GM23248 (cell line): ENCODE measurements around the gene SWAP70. TPM values are rescaled to one million over a fixed set of nuclear protein-coding genes. Genes with fewer than 3 reads are reported as not detected.

Experiments used
- DNase-seq: peaks from one replicate; pipeline ENCODE4 v3.0.0-alpha.2; 2015
- H2AFZ ChIP-seq: fragments of 200-600 bp; sonication (generic); 2 replicates; pipeline ENCODE4 v1.6.1; 2016; ENCODE audit warnings: antibody characterized with exemption
- H3F3A ChIP-seq: fragments of 200-600 bp; sonication (generic); 2 replicates; pipeline ENCODE4 v1.6.1; 2016; ENCODE audit warnings: mild to moderate bottlenecking, antibody characterized with exemption, mixed run types; ENCODE audit not compliant: insufficient read depth
- H3K27ac ChIP-seq: fragments of 200-600 bp; sonication (generic); 2 replicates; pipeline ENCODE4 v1.5.1; 2016; ENCODE audit warnings: mild to moderate bottlenecking
- H3K27me3 ChIP-seq: fragments of 200-600 bp; sonication (generic); replicated peaks from 2 replicates; pipeline ENCODE4 v1.6.1; 2016; ENCODE audit warnings: mild to moderate bottlenecking; ENCODE audit not compliant: insufficient read depth
- H3K36me3 ChIP-seq: fragments of 200-600 bp; sonication (generic); 2 replicates; pipeline ENCODE4 v1.6.1; 2016; ENCODE audit warnings: low read depth, mild to moderate bottlenecking
- H3K4me1 ChIP-seq: fragments of 200-600 bp; sonication (generic); 2 replicates; pipeline ENCODE4 v1.6.1; 2016; ENCODE audit warnings: mild to moderate bottlenecking; ENCODE audit not compliant: insufficient read depth
- H3K4me2 ChIP-seq: fragments of 200-600 bp; sonication (generic); one replicate; pipeline ENCODE4 v1.6.1; 2016; ENCODE audit warnings: mild to moderate bottlenecking; ENCODE audit not compliant: unreplicated experiment
- H3K4me3 ChIP-seq: fragments of 200-600 bp; sonication (generic); 2 replicates; pipeline ENCODE4 v1.5.1; 2016; ENCODE audit warnings: mild to moderate bottlenecking
- H3K79me2 ChIP-seq: fragments of 200-600 bp; sonication (generic); 2 replicates; pipeline ENCODE4 v1.6.1; 2016; ENCODE audit warnings: mild to moderate bottlenecking; ENCODE audit not compliant: insufficient read depth
- H3K9ac ChIP-seq: fragments of 200-600 bp; sonication (generic); 2 replicates; pipeline ENCODE4 v1.6.1; 2016; ENCODE audit warnings: mild to moderate bottlenecking
- H3K9me2 ChIP-seq: fragments of 200-600 bp; sonication (generic); 2 replicates; pipeline ENCODE4 v1.6.1; 2016; ENCODE audit warnings: mixed run types, mild to moderate bottlenecking, moderate library complexity; ENCODE audit not compliant: insufficient read depth
- H3K9me3 ChIP-seq: fragments of 200-600 bp; sonication (generic); one replicate; pipeline ENCODE4 v1.6.1; 2017; ENCODE audit warnings: low read depth
- H4K20me1 ChIP-seq: fragments of 200-600 bp; sonication (generic); 2 replicates; pipeline ENCODE4 v1.6.0; 2016; ENCODE audit not compliant: insufficient read depth
- EZH2 ChIP-seq: fragments of 200-600 bp; sonication (generic); IDR thresholded peaks from 2 replicates; pipeline ENCODE4 v1.6.1; 2018; ENCODE audit warnings: antibody characterized with exemption, mild to moderate bottlenecking; ENCODE audit not compliant: insufficient read depth, poor library complexity, severe bottlenecking
- EZH2phosphoT487 ChIP-seq: fragments of 200-600 bp; sonication (generic); IDR thresholded peaks from 2 replicates; pipeline ENCODE4 v1.6.1; 2018; ENCODE audit warnings: antibody characterized with exemption, moderate library complexity, mild to moderate bottlenecking, low read depth; ENCODE audit not compliant: insufficient read depth
- WGBS, 2 experiments: methylation state at CpG; one replicate each; pipeline ENCODE4 v1.1.6; 2015 to 2017; ENCODE audit warnings: low lambda C conversion rate in 2 of 2, low coverage in 1 of 2; ENCODE audit errors: missing lambda C conversion rate in 2 of 2; 5-methylcytosine and 5-hydroxymethylcytosine counted together
- in situ Hi-C: fragments of 300-500 bp; cut with MboI; formaldehyde crosslinking; loops from 2 replicates; pipeline ENCODE4 v1.15.0; 2020
- polyA plus RNA-seq: library from polyadenylated mRNA; unstranded; fragments of >200 nt; fragmentation: Nextera tagmentation; extraction: Ambion mirVana; gene quantifications from 2 replicates; pipeline ENCODE4 v1.2.1, GENCODE V29; 2016
- total RNA-seq: library from RNA; depleted of rRNA; stranded (reverse); fragments of >200 nt; shearing (Covaris generic); gene quantifications from 2 replicates; pipeline ENCODE4 v1.2.3, GENCODE V29; 2014

Gene SWAP70
- total and polyA plus RNA-seq, 2 experiments from 2014 or later: 46.4 to 73.3 TPM

GRCh38 chr11:9732453-9732852 is 68.6 kb downstream of the SWAP70 start:
- in situ Hi-C loops: no loop called here
- peaks cover 65% of the 10 kb centered on the region for H3K36me3 ChIP-seq
- WGBS, 2 experiments: 87 to 93% methylated on average over 11 of the region's 11 CpGs

GRCh38 chr11:9733212-9733611 is 69.3 kb downstream of the SWAP70 start:
- peaks cover 62% of the 10 kb centered on the region for H3K36me3 ChIP-seq
- in situ Hi-C loops: no loop called here
- WGBS, 2 experiments: 97 to 99% methylated on average over 3 of the region's 3 CpGs

More at GRCh38 chr11:9732453-9732852, 68.6 kb downstream of the SWAP70 start:
- no peak for DNase-seq
- Histone ChIP-seq H3F3A (peaks cover 7% of the 10 kb centered on the region; the same call in 1 of the 2 replicates), H3K9me3 (no peaks in the 10 kb centered on the region), H3K9me2 (no peaks in the 10 kb centered on the region), H2AFZ (no peak overlapping the region), H3K4me3 (no peak overlapping the region), H3K79me2 (peaks cover 68% of the 10 kb centered on the region), H3K4me2 (no peak overlapping the region), H3K27me3 (no peaks in the 10 kb centered on the region), H3K4me1 (no peaks in the 10 kb centered on the region), H3K27ac (no peak overlapping the region), H3K9ac (no peak overlapping the region), H4K20me1 (no peaks in the 10 kb centered on the region)
- TF ChIP-seq EZH2phosphoT487 (no peak), EZH2 (no peak)

GRCh38 chr11:9735236-9735635 is 71.4 kb downstream of the SWAP70 start:
- in situ Hi-C loops: no loop called here
- WGBS, 2 experiments: 95 to 98% methylated on average over 3 of the region's 3 CpGs

More at GRCh38 chr11:9733212-9733611, 69.3 kb downstream of the SWAP70 start:
- Histone ChIP-seq H3K9ac (no peak overlapping the region), H3K4me3 (no peak overlapping the region), H2AFZ (no peak overlapping the region), H3F3A (no peaks in the 10 kb centered on the region), H3K27me3 (no peaks in the 10 kb centered on the region), H3K9me2 (no peaks in the 10 kb centered on the region), H3K9me3 (no peaks in the 10 kb centered on the region), H4K20me1 (no peaks in the 10 kb centered on the region), H3K4me2 (no peak overlapping the region), H3K79me2 (peaks cover 61% of the 10 kb centered on the region), H3K4me1 (no peaks in the 10 kb centered on the region), H3K27ac (no peak overlapping the region)
- DNase-seq: no peak
- TF ChIP-seq EZH2phosphoT487 (no peak), EZH2 (no peak)

GRCh38 chr11:9735919-9736318 is 72.0 kb downstream of the SWAP70 start:
- Histone ChIP-seq H3K79me2 (peaks cover 54% of the 10 kb centered on the region), H3K9me2 (no peaks in the 10 kb centered on the region), H3F3A (no peaks in the 10 kb centered on the region), H4K20me1 (no peaks in the 10 kb centered on the region), H3K4me1 (no peaks in the 10 kb centered on the region), H2AFZ (no peak overlapping the region), H3K9me3 (no peaks in the 10 kb centered on the region), H3K4me3 (no peak overlapping the region), H3K27me3 (no peaks in the 10 kb centered on the region), H3K27ac (no peak overlapping the region), H3K36me3 (peaks cover 62% of the 10 kb centered on the region), H3K4me2 (no peak overlapping the region), H3K9ac (no peak overlapping the region)
- no peak for TF ChIP-seq EZH2phosphoT487
- no peak for TF ChIP-seq EZH2
- DNase-seq: no peak
- WGBS, 2 experiments: 93 to 100% methylated on average over 2 of the region's 2 CpGs
- in situ Hi-C loops: no loop called here

More at GRCh38 chr11:9735236-9735635, 71.4 kb downstream of the SWAP70 start:
- no peaks in the 10 kb centered on the region for H4K20me1 ChIP-seq
- no peak overlapping the region for H3K27ac ChIP-seq
- no peaks in the 10 kb centered on the region for H3K4me1 ChIP-seq
- no peaks in the 10 kb centered on the region for H3K9me3 ChIP-seq
- no peak for DNase-seq
- peaks cover 61% of the 10 kb centered on the region for H3K79me2 ChIP-seq
- H3K4me2 ChIP-seq: no peak overlapping the region
- H3K36me3 ChIP-seq: peaks cover 61% of the 10 kb centered on the region
- H2AFZ ChIP-seq: no peak overlapping the region
- H3K4me3 ChIP-seq: no peak overlapping the region
- no peaks in the 10 kb centered on the region for H3F3A ChIP-seq
- H3K9ac ChIP-seq: no peak overlapping the region
- H3K9me2 ChIP-seq: no peaks in the 10 kb centered on the region
- TF ChIP-seq EZH2phosphoT487: no peak
- no peak for TF ChIP-seq EZH2
- no peaks in the 10 kb centered on the region for H3K27me3 ChIP-seq

DNA sequence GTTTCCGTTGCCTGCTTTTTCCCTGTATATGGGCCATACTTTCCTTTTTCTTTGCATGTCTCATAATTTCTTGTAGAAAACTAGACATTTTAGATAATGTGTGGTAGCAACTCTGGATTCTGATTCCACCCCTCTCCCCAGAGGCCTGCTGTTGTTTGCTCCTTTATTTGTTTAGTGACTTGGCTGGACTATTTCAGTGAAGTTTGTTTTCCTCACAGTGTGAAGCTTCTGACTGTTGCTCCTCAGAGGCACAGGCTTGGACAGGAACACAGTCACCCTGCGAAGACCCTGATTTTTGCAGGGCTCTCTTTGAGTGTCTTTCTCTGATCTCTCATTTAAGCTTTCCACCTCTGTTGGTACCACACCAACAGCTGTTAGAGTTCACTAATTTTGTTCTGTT is 72.5 kb downstream of the SWAP70 start:
- H3K36me3 ChIP-seq: peaks cover 64% of the 10 kb centered on the region
- WGBS, 2 experiments: 83 to 91% methylated on average over 2 of the region's 2 CpGs
- in situ Hi-C loops: no loop called here

More for the DNA sequence above, 72.5 kb downstream of the SWAP70 start:
- Histone ChIP-seq H4K20me1 (no peaks in the 10 kb centered on the region), H3K9me2 (no peaks in the 10 kb centered on the region), H3K9ac (no peak overlapping the region), H3K79me2 (peaks cover 50% of the 10 kb centered on the region), H3K9me3 (no peaks in the 10 kb centered on the region), H3K4me1 (no peaks in the 10 kb centered on the region), H2AFZ (no peak overlapping the region), H3K4me2 (no peak overlapping the region), H3F3A (no peaks in the 10 kb centered on the region), H3K27me3 (no peaks in the 10 kb centered on the region), H3K4me3 (no peak overlapping the region), H3K27ac (no peak overlapping the region)
- DNase-seq: no peak
- no peak for TF ChIP-seq EZH2
- no peak for TF ChIP-seq EZH2phosphoT487
